ENCODE measurements around the gene KL.

The KL gene

GRCh38 chr13:33090755-33091414, 74.7 kb downstream of the KL start:
- Histone ChIP-seq H3K9me3 (no peaks in the 10 kb centered on the region), H3K36me3 (no peaks in the 10 kb centered on the region), H3K27me3 (no peaks in the 10 kb centered on the region), H3K4me1 (ENCODE audit: control insufficient read depth in 1 of 2, insufficient read depth in 1 of 2, low read depth in 1 of 2, low read length in 1 of 2) (no peaks in the 10 kb centered on the region), H3K27ac (no peak overlapping the region), H3K4me3 (ENCODE audit: low read depth in 1 of 2, low read length in 1 of 2) (no peak overlapping the region)
- TF ChIP-seq CTCF (IDR thresholded peaks at IDR 0.05) = no peak

GRCh38 chr13:33091415-33091774, 75.2 kb downstream of the KL start:
- TF ChIP-seq CTCF (IDR thresholded peaks at IDR 0.05) = no peak

GRCh38 chr13:33092073-33092987, 76.1 kb downstream of the KL start:
- no peaks in the 10 kb centered on the region for H3K9me3 ChIP-seq
- no peaks in the 10 kb centered on the region for H3K27me3 ChIP-seq
- no peaks in the 10 kb centered on the region for H3K4me1 ChIP-seq (ENCODE audit: control insufficient read depth in 1 of 2, insufficient read depth in 1 of 2, low read depth in 1 of 2, low read length in 1 of 2)
- H3K4me3 ChIP-seq (ENCODE audit: low read depth in 1 of 2, low read length in 1 of 2) = no peak overlapping the region
- no peak overlapping the region for H3K27ac ChIP-seq
- H3K36me3 ChIP-seq = no peaks in the 10 kb centered on the region
- no peak for TF ChIP-seq CTCF (IDR thresholded peaks at IDR 0.05)

More at GRCh38 chr13:33091415-33091774, 75.2 kb downstream of the KL start:
- Histone ChIP-seq H3K27me3 (no peaks in the 10 kb centered on the region), H3K36me3 (no peaks in the 10 kb centered on the region), H3K27ac (no peak overlapping the region), H3K9me3 (no peaks in the 10 kb centered on the region), H3K4me3 (ENCODE audit: low read depth in 1 of 2, low read length in 1 of 2) (no peak overlapping the region), H3K4me1 (ENCODE audit: control insufficient read depth in 1 of 2, insufficient read depth in 1 of 2, low read depth in 1 of 2, low read length in 1 of 2) (no peaks in the 10 kb centered on the region)

GRCh38 chr13:33096886-33097605, 80.8 kb downstream of the KL start:
- no peaks in the 10 kb centered on the region for H3K36me3 ChIP-seq
- TF ChIP-seq CTCF (IDR thresholded peaks at IDR 0.05) = no peak

GRCh38 chr13:33099860-33100259, 83.6 kb downstream of the KL start:
- no peak for TF ChIP-seq CTCF (IDR thresholded peaks at IDR 0.05)
- H3K4me3 ChIP-seq (ENCODE audit: low read depth in 1 of 2, low read length in 1 of 2) = no peak overlapping the region
- H3K36me3 ChIP-seq = no peaks in the 10 kb centered on the region
- H3K9me3 ChIP-seq = no peaks in the 10 kb centered on the region
- H3K4me1 ChIP-seq (ENCODE audit: control insufficient read depth in 1 of 2, insufficient read depth in 1 of 2, low read depth in 1 of 2, low read length in 1 of 2) = no peaks in the 10 kb centered on the region
- no peak overlapping the region for H3K27ac ChIP-seq
- H3K27me3 ChIP-seq = no peaks in the 10 kb centered on the region

More at GRCh38 chr13:33096886-33097605, 80.8 kb downstream of the KL start:
- H3K27ac ChIP-seq = no peak overlapping the region
- H3K4me3 ChIP-seq (ENCODE audit: low read depth in 1 of 2, low read length in 1 of 2) = no peak overlapping the region
- no peaks in the 10 kb centered on the region for H3K27me3 ChIP-seq
- H3K4me1 ChIP-seq (ENCODE audit: control insufficient read depth in 1 of 2, insufficient read depth in 1 of 2, low read depth in 1 of 2, low read length in 1 of 2) = no peaks in the 10 kb centered on the region
- no peaks in the 10 kb centered on the region for H3K9me3 ChIP-seq
